WTC11 (cell line): ENCODE results near the gene PLXND1. TPM values are rescaled to one million over a fixed set of nuclear protein-coding genes. Genes with fewer than 3 reads are reported as not detected.

Experiments used
- ATAC-seq: fragments of 200-7000 bp; cut with Tn5 transposase; 2 replicates; pipeline ENCODE4 v1.10.0; 2021; ENCODE audit warnings: mild to moderate bottlenecking, moderate library complexity
- CTCF ChIA-PET: fragments of 300-600 bp; sonication (Branson Sonifier 250); formaldehyde crosslinking; loops from one replicate; lab custom pipeline; 2021; ENCODE audit warnings: antibody characterized with exemption; lab: Charles Lee
- POLR2A ChIA-PET: fragments of 350-600 bp; sonication (Branson Sonifier 250); formaldehyde crosslinking; loops from one replicate; lab custom pipeline; 2021; ENCODE audit warnings: antibody characterized with exemption; lab: Charles Lee
- DNase-seq: peaks from one replicate; pipeline ENCODE4 v3.0.0; 2021; ENCODE audit warnings: low spot score
- H3K27ac Mint-ChIP-seq: 2 replicates; pipeline ENCODE4 v1.8.0; 2021; ENCODE audit warnings: mixed read lengths
- H3K27me3 Mint-ChIP-seq: 2 replicates; pipeline ENCODE4 v1.8.0; 2021; ENCODE audit warnings: low read depth, mild to moderate bottlenecking, moderate library complexity, mixed read lengths
- H3K36me3 Mint-ChIP-seq: 2 replicates; pipeline ENCODE4 v1.8.0; 2021; ENCODE audit warnings: mixed read lengths
- H3K4me1 Mint-ChIP-seq: 2 replicates; pipeline ENCODE4 v1.8.0; 2022; ENCODE audit warnings: mixed read lengths
- H3K4me3 Mint-ChIP-seq: 2 replicates; pipeline ENCODE4 v1.8.0; 2021; ENCODE audit warnings: mild to moderate bottlenecking, moderate library complexity, mixed read lengths
- H3K9me3 Mint-ChIP-seq: 2 replicates; pipeline ENCODE4 v1.8.0; 2021; ENCODE audit warnings: mixed read lengths
- CBFB ChIP-seq: sonication (generic); formaldehyde crosslinking; IDR thresholded peaks from 2 replicates; pipeline ENCODE4 v1.8.1; 2022; ENCODE audit warnings: mild to moderate bottlenecking, low read depth, missing genetic modification reagents
- CREB1 ChIP-seq: sonication (generic); formaldehyde crosslinking; IDR thresholded peaks from 2 replicates; pipeline ENCODE4 v1.8.0; 2023; ENCODE audit warnings: mild to moderate bottlenecking, missing genetic modification reagents
- CREM ChIP-seq: sonication (generic); formaldehyde crosslinking; IDR thresholded peaks from 2 replicates; pipeline ENCODE4 v1.8.1; 2022; ENCODE audit warnings: mild to moderate bottlenecking, missing genetic modification reagents, moderate library complexity
- CTCF ChIP-seq: fragments of 200-600 bp; IDR thresholded peaks from 2 replicates; pipeline ENCODE4 v1.8.0; 2022; ENCODE audit warnings: antibody characterized with exemption
- FOXP1 ChIP-seq: sonication (generic); formaldehyde crosslinking; IDR thresholded peaks from 2 replicates; pipeline ENCODE4 v1.8.0; 2022; ENCODE audit warnings: missing genetic modification reagents, mild to moderate bottlenecking, moderate library complexity, borderline replicate concordance
- GABPB1 ChIP-seq: sonication (generic); formaldehyde crosslinking; IDR thresholded peaks from 2 replicates; pipeline ENCODE4 v1.8.1; 2023; ENCODE audit warnings: mild to moderate bottlenecking, missing genetic modification reagents
- GTF2I ChIP-seq: fragments of 250-450 bp; sonication (Bioruptor Pico); conservative IDR thresholded peaks from 2 replicates; pipeline ENCODE4 v1.4.0; 2021; ENCODE audit warnings: mild to moderate bottlenecking
- JAZF1 ChIP-seq: fragments of 250-450 bp; sonication (Bioruptor Pico); IDR thresholded peaks from 2 replicates; pipeline ENCODE4 v1.9.0; 2021; ENCODE audit warnings: moderate library complexity, mild to moderate bottlenecking, inconsistent platforms
- MLX ChIP-seq: sonication (generic); formaldehyde crosslinking; IDR thresholded peaks from 2 replicates; pipeline ENCODE4 v1.8.1; 2023; ENCODE audit warnings: mild to moderate bottlenecking, missing genetic modification reagents, moderate library complexity
- NFE2L1 ChIP-seq: sonication (generic); formaldehyde crosslinking; IDR thresholded peaks from 2 replicates; pipeline ENCODE4 v1.8.1; 2023; ENCODE audit warnings: missing genetic modification reagents
- NR2C2 ChIP-seq: sonication (generic); formaldehyde crosslinking; IDR thresholded peaks from 2 replicates; pipeline ENCODE4 v1.8.0; 2022; ENCODE audit warnings: mild to moderate bottlenecking, missing genetic modification reagents
- OVOL2 ChIP-seq: fragments of 250-450 bp; sonication (Bioruptor Pico); IDR thresholded peaks from 2 replicates; pipeline ENCODE4 v1.9.0; 2021; ENCODE audit warnings: mild to moderate bottlenecking, borderline replicate concordance
- RORB ChIP-seq: fragments of 250-450 bp; sonication (Bioruptor Pico); IDR thresholded peaks from 2 replicates; pipeline ENCODE4 v1.9.0; 2021; ENCODE audit warnings: mild to moderate bottlenecking
- SMAD3 ChIP-seq: sonication (generic); formaldehyde crosslinking; IDR thresholded peaks from 2 replicates; pipeline ENCODE4 v1.8.0; 2022; ENCODE audit warnings: missing genetic modification reagents, mild to moderate bottlenecking, borderline replicate concordance
- ZBTB43 ChIP-seq: sonication (generic); formaldehyde crosslinking; IDR thresholded peaks from 2 replicates; pipeline ENCODE4 v1.8.1; 2023; ENCODE audit warnings: mild to moderate bottlenecking, missing genetic modification reagents
- ZNF138 ChIP-seq: sonication (generic); formaldehyde crosslinking; conservative IDR thresholded peaks from 2 replicates; pipeline ENCODE4 v1.8.1; 2022; ENCODE audit warnings: mild to moderate bottlenecking, moderate library complexity, missing genetic modification reagents
- ZNF416 ChIP-seq: fragments of 250-450 bp; sonication (Bioruptor Pico); IDR thresholded peaks from 2 replicates; pipeline ENCODE4 v1.9.0; 2021; ENCODE audit warnings: mild to moderate bottlenecking, inconsistent platforms
- ZSCAN18 ChIP-seq: fragments of 250-450 bp; sonication (Bioruptor Pico); IDR thresholded peaks from 2 replicates; pipeline ENCODE4 v2.1.2; 2022; ENCODE audit warnings: mild to moderate bottlenecking, moderate library complexity
- total RNA-seq: library from RNA; stranded (reverse); gene quantifications from 3 replicates; pipeline ENCODE4 v1.2.3, GENCODE V29; 2021
- TF ChIP-seq, protein P1 (sequence below): sonication (generic); formaldehyde crosslinking; IDR thresholded peaks from 2 replicates; pipeline ENCODE4 v1.8.0; 2022; ENCODE audit warnings: mild to moderate bottlenecking, missing genetic modification reagents
- TF ChIP-seq, protein P2 (sequence below): sonication (generic); formaldehyde crosslinking; IDR thresholded peaks from 2 replicates; pipeline ENCODE4 v1.8.1; 2022; ENCODE audit warnings: mild to moderate bottlenecking, missing genetic modification reagents, moderate library complexity, borderline replicate concordance
- TF ChIP-seq, protein P3 (sequence below): sonication (generic); formaldehyde crosslinking; IDR thresholded peaks from 2 replicates; pipeline ENCODE4 v1.8.1; 2022; ENCODE audit warnings: mild to moderate bottlenecking, moderate library complexity, missing genetic modification reagents
- TF ChIP-seq, protein P4 (sequence below): sonication (generic); formaldehyde crosslinking; IDR thresholded peaks from 2 replicates; pipeline ENCODE4 v1.8.0; 2022; ENCODE audit warnings: mild to moderate bottlenecking, missing genetic modification reagents

Gene PLXND1
- total RNA-seq, 1 experiment from 2014 or later: 56.7 TPM

DNA sequence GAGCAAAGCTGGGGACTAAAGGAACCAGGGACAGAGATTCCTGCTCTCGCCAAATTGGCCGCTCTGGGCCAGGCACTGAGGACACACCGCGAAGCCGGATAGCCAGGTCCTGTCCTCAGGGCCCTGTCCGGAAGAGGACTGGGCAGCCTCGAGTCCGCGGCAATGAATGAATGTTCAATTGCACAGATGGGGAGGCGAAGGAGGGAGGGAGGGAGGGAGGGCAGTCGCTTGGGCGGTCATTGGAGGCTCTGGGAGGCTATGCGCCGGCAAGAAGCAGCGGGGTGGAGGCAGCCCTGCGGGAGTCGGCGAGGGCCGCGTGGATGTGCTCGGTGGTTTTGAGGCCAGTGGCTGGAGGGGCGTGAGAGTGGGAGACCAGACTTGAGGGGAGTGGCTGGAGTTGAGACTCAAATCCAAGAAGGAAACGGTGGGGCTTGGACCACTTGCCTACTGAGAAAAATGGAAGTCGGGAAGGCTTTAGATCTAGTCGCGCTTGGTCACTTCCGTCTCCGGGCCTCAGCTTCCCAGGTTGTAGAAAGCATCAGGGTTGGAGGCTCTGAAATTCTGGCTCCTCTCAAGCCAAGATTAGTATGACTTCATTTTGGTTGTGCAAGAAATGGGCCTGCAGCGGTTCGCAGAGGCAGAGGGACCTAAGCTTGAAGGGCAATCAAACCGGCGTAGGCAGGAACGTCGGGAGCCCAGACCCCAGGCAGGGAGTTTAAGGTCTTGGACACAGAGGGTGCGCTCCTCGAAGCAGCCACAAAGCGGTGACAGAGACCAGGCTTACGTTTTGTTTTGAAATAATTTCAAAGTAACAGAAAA lies 21.1 kb upstream of the PLXND1 start (continued):
- TF ChIP-seq OVOL2 (CRISPR knock-in tag) (no peak), JAZF1 (CRISPR knock-in tag) (no peak), ZBTB43 (CRISPR knock-in tag) (no peak), ZNF416 (CRISPR knock-in tag) (no peak), CTCF (0 out of 2 replicates have a peak, but pooled peaks have one; percentile 14), NR2C2 (CRISPR knock-in tag) (no peak)
- TF ChIP-seq, protein P1, sequence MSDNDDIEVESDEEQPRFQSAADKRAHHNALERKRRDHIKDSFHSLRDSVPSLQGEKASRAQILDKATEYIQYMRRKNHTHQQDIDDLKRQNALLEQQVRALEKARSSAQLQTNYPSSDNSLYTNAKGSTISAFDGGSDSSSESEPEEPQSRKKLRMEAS (CRISPR knock-in tag): no peak; the same call in 1 of the 2 replicates
- TF ChIP-seq, protein P2, sequence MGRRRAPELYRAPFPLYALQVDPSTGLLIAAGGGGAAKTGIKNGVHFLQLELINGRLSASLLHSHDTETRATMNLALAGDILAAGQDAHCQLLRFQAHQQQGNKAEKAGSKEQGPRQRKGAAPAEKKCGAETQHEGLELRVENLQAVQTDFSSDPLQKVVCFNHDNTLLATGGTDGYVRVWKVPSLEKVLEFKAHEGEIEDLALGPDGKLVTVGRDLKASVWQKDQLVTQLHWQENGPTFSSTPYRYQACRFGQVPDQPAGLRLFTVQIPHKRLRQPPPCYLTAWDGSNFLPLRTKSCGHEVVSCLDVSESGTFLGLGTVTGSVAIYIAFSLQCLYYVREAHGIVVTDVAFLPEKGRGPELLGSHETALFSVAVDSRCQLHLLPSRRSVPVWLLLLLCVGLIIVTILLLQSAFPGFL: no peak
- TF ChIP-seq, protein P3, sequence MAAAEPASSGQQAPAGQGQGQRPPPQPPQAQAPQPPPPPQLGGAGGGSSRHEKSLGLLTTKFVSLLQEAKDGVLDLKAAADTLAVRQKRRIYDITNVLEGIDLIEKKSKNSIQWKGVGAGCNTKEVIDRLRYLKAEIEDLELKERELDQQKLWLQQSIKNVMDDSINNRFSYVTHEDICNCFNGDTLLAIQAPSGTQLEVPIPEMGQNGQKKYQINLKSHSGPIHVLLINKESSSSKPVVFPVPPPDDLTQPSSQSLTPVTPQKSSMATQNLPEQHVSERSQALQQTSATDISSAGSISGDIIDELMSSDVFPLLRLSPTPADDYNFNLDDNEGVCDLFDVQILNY (CRISPR knock-in tag): 0 out of 2 replicates have a peak, but pooled peaks have one; percentile 32

GRCh38 chr3:129626744-129627349 lies 20.4 kb upstream of the PLXND1 start:
- peak overlapping the region; percentile 94 for H3K27ac Mint-ChIP-seq
- CTCF ChIA-PET: interaction anchor here (0.7 to 6.1 kb wide), 27 partner anchors 13 to 358 kb away, joined by 3 to 84 read pairs (median 5); partner anchors contain the start of gene RHO
- TF ChIP-seq GTF2I (CRISPR knock-in tag): no peak
- TF ChIP-seq NFE2L1: no peak
- TF ChIP-seq, protein P3 (CRISPR knock-in tag): peak; percentile 84; the same call in 1 of the 2 replicates
- no peak for TF ChIP-seq RORB (CRISPR knock-in tag)
- TF ChIP-seq, protein P2: no peak
- TF ChIP-seq, protein P4, sequence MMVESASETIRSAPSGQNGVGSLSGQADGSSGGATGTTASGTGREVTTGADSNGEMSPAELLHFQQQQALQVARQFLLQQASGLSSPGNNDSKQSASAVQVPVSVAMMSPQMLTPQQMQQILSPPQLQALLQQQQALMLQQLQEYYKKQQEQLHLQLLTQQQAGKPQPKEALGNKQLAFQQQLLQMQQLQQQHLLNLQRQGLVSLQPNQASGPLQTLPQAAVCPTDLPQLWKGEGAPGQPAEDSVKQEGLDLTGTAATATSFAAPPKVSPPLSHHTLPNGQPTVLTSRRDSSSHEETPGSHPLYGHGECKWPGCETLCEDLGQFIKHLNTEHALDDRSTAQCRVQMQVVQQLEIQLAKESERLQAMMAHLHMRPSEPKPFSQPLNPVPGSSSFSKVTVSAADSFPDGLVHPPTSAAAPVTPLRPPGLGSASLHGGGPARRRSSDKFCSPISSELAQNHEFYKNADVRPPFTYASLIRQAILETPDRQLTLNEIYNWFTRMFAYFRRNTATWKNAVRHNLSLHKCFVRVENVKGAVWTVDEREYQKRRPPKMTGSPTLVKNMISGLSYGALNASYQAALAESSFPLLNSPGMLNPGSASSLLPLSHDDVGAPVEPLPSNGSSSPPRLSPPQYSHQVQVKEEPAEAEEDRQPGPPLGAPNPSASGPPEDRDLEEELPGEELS (CRISPR knock-in tag): peak; percentile 42; the same call in 1 of the 2 replicates
- no peak for TF ChIP-seq SMAD3 (CRISPR knock-in tag)
- TF ChIP-seq ZNF138 (CRISPR knock-in tag): no peak
- TF ChIP-seq MLX (CRISPR knock-in tag): 0 out of 2 replicates have a peak, but pooled peaks have one; percentile 15
- TF ChIP-seq CREM (CRISPR knock-in tag): peak; percentile 80; the same call in 1 of the 2 replicates
- peak; percentile 74 for TF ChIP-seq GABPB1
- TF ChIP-seq ZSCAN18 (CRISPR knock-in tag): no peak
- peak; percentile 79 for TF ChIP-seq FOXP1
- TF ChIP-seq CREB1 (CRISPR knock-in tag): no peak
- TF ChIP-seq CBFB (CRISPR knock-in tag): peak; percentile 34; the same call in 1 of the 2 replicates

More at GRCh38 chr3:129626744-129627349, 20.4 kb upstream of the PLXND1 start:
- POLR2A ChIA-PET: interaction anchor here (0.5 to 1.1 kb wide), 4 partner anchors 35 to 246 kb away, joined by 3 to 4 read pairs (median 4); no protein-coding TSS in a partner anchor
- Mint-ChIP-seq H3K27me3 (no peaks in the 10 kb centered on the region), H3K9me3 (no peaks in the 10 kb centered on the region), H3K4me3 (peak overlapping the region; percentile 89), H3K36me3 (no peaks in the 10 kb centered on the region), H3K4me1 (peaks cover 30% of the 10 kb centered on the region)
- peak; percentile 87 for DNase-seq
- peak; percentile 84 for ATAC-seq
